Activated CD8-positive, alpha-beta memory T cell treated with anti-CD3 and anti-CD28 coated beads, Interleukin-2, amount 50 U/mL, for 4 hours (primary cell): ENCODE measurements around the gene MARK1.

Source experiments
- DNase-seq: peaks from one replicate; pipeline ENCODE4 v3.0.0-alpha.2; 2020

Gene MARK1

DNA sequence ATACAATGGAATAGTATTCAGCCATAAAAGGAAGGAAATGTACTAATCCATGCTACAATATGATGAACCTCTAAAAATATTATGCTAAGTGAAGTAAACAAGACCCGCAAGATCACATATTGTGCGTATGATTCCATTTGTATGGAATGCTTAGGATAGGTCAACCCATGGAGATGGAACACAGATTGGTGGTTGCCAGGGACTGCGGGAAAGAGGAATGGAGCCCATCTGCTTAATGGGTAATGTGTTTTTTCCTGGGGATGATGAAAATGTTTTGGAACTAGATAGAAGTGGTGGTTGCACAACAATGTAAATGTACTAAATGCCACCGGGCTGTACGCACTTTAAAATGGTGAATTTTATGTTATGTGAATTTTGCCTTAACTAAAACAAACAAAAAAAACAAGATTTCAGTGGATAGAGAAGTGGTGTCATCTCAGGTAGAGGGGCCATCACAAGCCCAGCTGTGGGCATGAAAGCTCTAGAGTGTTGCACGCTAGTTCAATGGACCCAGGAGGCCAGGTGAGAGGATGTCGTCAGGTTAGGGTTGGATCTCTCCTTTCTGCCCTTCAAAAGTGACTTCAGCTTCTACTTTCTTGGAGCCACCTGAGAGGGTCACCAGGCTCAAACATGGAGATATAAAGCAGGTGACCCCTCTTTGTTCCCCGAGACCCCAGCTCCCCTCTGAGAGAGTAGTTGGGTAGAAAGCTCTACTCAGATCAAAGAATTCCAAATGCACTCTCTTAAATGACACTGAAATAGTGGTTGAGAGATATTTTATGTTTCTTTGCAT, 164.7 kb downstream of the MARK1 start:
- DNase-seq = no peak

DNA sequence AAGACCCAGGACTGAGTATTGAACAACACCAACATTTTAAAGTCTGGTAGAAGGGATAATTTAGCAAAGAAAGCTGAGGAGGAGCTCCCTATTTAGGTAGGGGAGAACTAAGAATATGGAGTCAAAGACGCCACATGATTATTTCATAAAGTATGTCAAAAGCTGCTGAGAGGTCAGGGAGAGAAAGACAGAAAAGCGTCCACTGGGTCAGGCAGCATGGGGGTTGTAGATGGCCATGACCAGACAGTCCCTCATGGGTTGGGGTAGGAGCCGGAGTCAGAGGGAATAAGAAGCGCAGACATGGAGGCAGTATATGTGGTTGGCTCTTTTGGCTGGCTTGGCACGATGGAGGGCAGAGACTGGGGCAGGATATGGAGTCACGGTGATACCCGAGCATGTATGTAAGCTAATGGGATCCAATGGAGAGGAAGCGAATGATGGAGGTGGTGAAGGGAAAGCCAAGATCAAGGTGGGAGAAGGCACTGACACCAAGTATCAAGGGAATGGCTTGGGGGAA, 167.0 kb downstream of the MARK1 start:
- no peak for DNase-seq

DNA sequence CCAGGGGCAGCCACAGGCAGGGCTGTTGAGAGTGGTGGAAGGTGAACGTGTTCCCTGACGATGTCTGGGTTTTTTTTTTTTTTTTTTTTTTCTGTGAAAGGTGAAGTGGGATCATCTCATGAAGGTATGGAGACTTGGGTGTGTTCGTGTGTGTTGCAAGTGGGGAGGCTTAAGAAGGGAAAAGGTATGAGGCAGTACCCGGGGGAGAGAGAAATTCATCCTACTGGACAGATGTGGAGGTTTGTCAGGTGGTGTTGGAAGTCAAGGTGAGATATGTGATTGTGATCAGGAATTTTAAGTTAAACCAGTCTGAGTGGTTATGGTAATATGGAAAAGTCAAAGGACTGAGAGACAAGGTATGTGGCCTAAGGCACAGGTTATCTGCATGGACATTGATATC, 167.5 kb downstream of the MARK1 start:
- DNase-seq = no peak

DNA sequence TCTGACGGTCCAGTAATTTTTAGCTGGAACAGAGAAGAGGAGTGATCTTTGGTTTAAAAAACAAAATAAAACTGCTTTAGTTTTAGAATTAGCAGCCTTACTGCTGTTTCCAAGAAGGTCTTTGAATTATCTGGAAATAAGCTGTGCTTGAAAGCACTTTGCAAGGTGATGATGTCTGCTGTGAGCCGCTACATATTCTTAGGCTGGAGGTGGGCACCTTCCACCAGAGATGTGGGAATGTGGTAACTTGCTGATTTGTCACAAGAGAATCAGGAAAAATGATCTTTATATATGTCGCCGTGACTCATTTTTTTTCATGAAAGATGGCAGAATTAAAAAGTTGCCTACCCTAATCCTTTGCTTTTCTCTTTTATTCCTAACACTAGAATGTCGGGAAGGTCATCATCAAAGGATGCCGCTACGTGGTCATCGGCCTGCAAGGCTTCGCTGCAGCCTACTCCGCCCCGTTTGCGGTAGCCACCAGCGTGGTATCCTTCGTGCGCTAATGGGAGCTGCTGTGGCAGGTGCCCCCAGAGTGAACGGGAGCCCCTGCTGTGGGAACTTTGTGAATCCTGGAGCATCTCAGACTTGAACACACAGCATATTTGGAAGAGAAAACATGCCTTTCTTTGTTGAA, 168.4 kb downstream of the MARK1 start:
- DNase-seq = no peak

DNA sequence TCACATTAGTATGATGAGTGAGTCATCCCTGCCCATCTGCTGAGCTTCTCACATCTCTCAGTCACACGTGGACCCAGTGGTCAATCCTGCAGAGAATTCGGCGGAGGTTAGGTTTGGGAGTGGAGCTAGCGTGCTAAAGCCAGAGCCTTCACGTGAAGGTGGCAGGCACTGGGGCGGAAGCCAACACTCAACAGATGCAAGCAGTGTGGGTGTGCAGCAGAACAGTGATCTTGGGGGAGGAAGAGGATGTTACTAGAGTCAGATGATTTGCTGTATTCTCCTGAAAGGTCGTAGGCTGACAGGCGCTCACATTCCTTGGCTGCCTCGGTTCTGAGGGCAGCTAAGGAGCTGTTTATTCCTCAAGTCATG, 168.9 kb downstream of the MARK1 start:
- no peak for DNase-seq

DNA sequence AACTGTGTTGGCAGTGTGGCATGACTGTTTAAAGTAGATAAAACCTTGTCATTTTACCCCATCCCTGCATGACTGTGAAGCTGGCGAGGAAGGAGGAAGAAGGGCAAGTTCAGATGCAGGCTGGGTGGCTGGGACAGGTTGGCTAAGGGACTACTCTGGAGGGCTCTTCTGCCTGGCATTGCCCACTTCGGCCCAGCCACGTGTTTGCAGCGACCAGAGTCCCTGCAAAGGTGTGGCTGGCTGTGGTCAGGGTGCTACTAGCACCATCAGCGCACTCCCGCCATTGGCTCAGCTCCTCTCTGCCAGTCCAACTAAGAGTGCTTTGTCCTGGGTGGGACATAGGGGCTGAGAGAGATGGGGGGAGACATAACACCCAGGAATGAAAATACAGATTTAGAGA, 169.4 kb downstream of the MARK1 start:
- no peak for DNase-seq

DNA sequence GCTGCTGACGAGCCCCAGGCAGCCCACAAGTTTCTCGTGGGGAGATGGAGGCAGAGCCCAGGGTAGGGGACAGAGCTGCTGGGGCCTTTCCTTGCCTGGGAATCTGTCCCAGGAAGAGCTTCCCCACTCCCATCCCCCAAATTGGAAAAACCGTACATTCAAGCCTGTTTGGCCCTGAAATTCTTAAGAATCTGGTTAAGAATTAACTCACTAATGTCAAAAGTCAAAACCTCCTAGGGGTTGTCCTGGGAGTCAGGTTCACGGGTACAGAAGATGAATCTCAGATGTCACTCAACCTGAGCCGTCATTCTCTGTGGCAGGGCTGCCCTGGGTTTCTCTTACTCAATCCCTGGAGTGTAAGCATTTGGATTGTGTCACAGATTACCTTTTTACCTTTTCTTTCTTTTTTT, 170.7 kb downstream of the MARK1 start:
- no peak for DNase-seq

DNA sequence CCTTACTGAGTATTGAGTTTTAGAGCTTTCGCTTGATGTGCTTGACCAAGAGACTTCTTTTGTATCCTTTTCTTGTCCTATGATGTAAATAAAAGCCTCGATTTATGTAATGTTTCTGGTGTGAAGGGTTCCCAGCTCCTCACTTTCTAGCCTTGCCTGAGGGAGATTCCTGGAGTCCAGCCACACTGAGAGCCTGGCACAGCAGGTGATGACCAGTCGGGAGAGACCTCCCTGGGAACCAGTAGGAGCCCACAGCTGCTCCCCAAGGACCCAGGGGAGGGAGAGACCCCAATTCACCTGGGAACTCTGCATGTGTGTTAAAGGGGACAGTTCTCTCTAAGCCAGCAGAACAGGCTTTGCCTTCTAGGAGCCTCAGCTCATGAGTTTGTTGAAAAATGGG, 171.1 kb downstream of the MARK1 start:
- no peak for DNase-seq

DNA sequence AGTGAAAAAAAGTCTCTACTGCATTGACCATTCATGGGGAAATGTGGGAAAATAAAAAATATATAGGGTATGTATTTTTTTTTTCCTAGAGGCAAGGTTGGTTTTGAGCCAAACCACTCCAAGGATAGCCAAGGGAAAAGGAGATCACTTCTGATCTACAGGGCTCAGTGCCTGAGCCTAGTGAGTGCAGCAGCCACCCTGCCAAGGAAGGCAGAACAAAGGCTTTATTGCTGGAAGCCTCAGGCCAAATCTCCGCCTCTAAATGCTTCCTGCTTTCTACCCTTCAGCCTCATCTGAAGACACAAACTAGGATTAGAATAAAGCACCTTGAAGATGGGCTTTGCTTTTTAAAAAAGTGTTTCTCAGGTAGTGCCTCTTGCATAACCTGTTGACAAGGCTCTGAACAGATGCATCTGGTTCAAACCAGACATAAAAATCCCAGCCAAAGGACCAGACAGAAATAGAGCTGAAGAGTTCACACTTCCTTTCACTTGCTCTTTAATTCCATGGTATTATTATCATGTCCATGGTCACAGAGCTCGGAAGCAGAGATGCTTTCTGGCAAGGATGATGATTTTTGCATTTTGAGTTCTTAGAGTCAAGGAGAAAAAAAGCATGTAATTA, 172.7 kb downstream of the MARK1 start:
- no peak for DNase-seq

DNA sequence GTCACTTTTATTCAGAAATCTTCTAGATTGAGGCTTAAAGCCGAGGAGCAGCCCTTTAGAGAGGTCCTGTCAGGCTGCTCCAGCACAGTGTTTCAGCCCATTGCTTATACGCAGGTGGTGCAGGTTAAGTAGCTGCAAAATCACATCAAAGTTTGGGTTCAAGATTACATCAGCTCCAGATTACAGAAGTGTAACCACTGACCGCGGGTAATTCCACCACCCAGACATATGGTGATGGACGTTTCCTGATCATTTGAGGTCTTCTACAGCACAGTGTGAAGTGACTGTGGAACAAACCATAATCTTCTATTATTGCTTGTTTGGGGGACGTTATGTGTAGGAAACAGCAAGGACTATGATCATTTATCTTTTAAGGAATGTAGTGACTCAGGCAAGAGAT, 174.0 kb downstream of the MARK1 start:
- no peak for DNase-seq

DNA sequence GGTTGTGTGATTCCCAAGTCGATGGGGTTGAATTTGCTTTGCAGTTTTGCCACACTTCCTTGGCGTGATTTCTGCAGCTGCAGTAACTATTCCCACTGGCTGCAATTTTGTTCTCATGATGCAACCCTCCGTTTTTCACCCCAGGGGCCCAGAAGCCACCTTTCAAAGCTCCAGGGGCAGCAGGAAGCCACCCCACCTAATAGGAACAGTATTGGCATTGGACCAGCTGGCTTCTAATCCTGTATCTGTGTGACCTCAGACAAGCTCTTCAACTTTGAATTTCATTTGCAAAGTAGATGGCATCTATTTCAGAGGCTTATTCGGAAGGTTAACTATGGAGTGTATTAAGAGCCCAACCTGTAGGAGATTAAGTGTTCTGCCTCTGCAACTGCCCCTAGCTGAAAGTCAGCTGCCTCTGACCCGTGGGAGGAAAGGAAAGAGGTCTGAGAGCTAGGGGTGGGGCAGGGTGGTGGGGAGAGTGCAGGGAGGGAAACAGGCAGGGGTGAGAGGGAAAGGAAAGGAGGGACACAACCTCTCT, 174.9 kb downstream of the MARK1 start:
- DNase-seq = no peak

DNA sequence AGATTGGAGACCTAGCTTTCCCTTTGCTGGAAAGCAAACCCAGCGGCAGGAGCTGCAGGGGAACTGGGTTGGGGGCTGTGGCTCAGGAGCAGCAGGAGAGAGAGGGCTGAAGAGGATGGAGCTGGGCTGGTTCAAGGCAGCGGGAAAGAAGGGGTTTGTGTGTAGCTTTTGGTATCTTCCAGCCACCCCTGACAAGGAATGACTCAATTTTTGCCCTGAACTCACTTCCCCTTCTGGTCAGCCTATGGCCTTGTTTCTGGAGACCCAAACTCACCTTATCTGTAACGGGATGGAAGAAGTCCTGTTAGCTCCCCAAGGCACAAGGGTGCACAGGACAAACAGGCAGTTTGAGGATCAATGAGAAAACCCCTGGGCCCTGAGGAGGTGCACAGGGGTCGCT, 175.4 kb downstream of the MARK1 start:
- no peak for DNase-seq

DNA sequence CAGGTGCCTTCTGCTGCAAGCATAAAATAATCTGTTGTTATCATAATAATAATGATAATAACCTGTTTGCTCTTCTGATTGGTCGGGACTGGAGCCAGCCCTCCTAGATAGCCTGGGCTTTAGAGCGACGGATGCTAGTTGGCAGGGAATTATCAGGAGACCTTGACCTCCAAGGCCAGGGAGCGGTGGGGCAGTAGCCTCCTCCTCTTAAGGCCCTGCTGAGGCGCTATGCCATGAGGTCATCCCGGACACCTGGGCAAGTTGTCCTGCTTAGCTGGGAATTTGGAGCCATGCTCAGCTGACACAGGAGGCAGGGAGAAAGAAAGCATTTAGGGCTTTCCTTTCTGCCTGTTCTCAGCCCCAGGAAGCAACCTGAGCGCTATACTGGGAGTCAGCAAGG, 177.8 kb downstream of the MARK1 start:
- no peak for DNase-seq

DNA sequence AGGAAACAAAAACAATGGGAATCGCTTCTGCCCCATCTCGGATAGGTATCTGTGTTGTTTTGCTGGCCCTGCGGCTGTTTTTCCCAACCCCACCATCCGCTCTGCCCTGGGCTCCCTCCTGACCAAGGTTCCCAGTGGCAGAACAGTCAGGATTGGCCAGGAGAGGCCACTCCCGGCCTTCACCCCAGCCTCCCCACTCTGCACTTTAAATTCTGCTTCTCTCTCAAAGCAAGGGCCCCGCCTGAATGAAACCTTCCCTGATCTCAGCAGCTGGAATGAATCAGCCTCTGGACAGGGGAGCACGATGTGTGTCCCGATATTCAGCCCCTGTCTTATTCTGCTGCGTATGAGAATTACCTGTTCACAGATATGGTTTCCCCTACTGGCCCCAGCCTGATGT, 178.5 kb downstream of the MARK1 start:
- DNase-seq = no peak

DNA sequence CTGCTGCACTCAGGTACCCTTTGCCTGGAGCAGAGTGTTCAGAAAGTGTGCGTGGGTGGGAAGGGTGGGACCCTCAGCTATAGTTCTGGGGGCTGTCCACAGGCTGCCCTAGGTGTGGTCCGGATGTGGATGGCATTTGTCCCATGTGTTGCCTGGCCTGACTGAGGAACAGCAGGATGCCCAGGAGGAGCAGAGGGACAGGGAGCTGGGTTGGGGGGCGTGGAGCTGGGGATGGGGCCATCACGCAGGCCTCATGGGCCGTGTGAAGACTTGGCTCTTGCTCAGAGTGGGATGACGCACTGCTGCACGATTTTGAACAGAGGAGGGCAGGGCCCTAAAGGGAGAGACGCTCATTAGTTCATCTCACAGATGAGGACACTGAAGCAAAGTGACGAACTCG, 179.2 kb downstream of the MARK1 start:
- DNase-seq = no peak

DNA sequence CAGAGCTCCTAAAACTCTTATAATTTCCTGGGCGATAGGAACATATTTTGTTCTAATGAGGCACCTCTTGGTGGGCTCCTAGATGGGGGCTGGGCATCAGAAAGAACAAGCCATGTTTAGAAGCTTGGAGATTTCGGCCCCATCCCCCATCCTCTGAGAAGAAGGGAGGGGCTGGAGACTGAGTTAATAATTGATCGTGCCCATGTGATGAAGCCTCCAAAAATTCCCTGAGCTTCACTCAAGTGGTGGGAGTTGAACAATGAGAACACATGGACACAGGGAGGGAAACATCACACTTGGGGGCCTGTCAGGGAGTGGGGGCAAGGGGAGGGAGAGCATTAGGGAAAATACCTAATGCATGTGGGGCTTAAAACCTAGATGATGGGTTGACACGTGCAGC, 180.3 kb downstream of the MARK1 start:
- DNase-seq = no peak

DNA sequence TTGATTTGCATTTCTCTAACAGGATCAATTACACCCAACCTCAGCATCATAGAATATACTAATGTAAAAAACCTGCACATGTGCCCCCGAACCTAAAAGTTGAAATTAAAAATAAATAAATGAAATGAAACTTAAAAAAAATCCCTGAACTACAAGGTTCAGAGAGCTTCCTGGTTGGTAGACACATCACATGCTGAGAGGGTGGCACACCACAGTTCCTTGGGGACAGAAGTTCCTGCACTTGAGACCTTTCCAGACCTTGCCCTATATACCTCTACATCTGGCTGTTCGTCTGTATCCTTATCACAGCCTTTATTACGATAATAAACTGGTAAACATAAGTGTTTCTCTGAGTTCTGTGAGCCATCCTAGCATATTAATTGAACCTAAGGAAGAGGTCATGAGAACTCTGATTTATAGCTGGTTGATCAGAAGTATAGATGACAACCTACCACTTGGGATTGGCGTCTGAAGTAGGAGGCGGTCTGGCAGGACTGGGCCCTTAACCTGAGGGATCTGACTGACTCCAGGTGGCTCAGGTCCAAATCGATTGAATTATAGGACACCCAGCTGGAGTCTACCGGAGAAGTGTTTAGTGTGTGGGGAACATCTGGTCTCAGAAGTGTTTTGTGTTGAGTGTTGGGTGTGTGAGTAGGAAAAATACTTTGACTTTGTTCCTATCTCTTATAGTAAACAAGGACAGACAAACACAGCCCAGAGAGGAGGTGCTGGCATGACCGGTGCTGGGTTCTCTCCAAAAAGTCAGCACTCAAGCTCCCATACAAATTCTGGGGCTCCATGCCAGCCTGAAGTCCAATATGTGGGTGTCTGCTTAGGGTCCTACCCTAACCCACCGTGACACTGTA, 181.2 kb downstream of the MARK1 start:
- no peak for DNase-seq

DNA sequence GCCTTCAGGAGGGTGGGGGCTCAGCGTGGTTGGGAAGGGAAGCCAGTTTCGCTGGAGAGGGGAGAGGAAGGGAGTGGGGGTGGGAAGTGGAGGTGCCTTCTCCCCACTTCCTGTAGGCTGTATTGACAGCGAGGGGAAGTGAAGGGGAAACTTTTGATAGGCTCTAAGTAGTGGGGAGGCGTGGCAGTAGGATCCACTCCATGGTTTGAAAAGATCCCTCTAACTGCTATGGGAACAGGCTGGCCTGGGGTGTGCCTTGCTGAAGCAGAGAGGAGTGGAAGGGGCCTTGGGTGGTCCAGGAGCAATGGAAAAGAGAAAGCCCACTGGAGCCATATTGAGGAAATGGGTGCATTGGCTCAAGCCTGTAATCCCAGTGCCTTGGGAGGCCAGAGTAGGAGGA, 182.4 kb downstream of the MARK1 start:
- DNase-seq = no peak

DNA sequence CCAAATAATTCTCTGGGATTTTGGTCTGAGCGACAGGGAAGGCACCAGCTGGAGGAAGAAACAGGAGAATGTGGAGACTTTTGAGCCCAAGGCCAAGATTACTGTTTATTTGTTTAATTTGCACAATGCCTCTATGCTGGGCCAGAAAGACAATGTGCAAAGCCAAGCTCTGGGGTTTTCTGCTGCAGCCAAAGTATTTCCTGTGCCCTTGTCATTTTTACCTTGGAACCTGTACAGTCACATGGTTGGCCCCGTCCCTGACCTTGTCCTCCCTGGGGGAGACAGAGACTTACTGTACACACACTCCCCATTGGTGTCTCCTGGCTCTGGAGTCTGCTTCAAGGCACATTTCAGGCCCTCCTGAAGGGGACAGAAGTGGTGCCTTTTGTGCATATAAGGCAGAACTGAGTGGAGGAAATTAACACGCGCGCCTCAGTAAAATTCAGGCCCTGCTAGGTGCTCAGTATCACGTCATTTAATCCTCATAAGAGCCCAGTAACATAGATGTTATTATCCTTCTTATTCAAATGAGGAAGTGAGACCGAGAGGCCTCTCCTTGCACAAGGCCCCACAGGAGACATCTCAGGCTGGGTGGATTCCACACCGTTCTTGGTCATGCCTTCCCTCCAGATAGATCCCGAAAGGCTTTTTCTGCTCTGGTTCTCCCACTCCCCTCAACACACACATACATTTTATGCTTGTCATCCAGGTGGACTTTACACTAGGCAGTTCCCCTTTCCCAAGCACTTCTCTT, 183.3 kb downstream of the MARK1 start:
- no peak for DNase-seq
